Hepatocyte (in vitro differentiated cells): ENCODE results near the gene MOB2. TPM values are rescaled to one million over a fixed set of nuclear protein-coding genes. Genes with fewer than 3 reads are reported as not detected.

Experiments used
- DNase-seq: peaks from one replicate; pipeline ENCODE4 v3.0.0-alpha.2; 2016; ENCODE audit warnings: low spot score
- H2AFZ ChIP-seq: fragments of 200-600 bp; sonication (generic); 2 replicates; pipeline ENCODE4 v1.6.0; 2016; ENCODE audit warnings: antibody characterized with exemption, mild to moderate bottlenecking
- H3K27ac ChIP-seq: fragments of 200-600 bp; sonication (generic); 2 replicates; pipeline ENCODE4 v1.5.1; 2016; ENCODE audit warnings: mild to moderate bottlenecking
- H3K27me3 ChIP-seq: fragments of 200-600 bp; sonication (generic); 2 replicates; pipeline ENCODE4 v1.6.1; 2016
- H3K36me3 ChIP-seq: fragments of 200-600 bp; sonication (generic); replicated peaks from 2 replicates; pipeline ENCODE4 v1.5.1; 2016; ENCODE audit warnings: low read depth; ENCODE audit not compliant: insufficient read depth
- H3K4me1 ChIP-seq: fragments of 200-600 bp; sonication (generic); 2 replicates; pipeline ENCODE4 v1.5.1; 2016; ENCODE audit warnings: mild to moderate bottlenecking, moderate library complexity; ENCODE audit not compliant: insufficient read depth
- H3K4me2 ChIP-seq: fragments of 200-600 bp; sonication (generic); 2 replicates; pipeline ENCODE4 v1.6.0; 2016
- H3K4me3 ChIP-seq: fragments of 200-600 bp; sonication (generic); 2 replicates; pipeline ENCODE4 v1.5.1; 2016; ENCODE audit warnings: mild to moderate bottlenecking
- H3K79me2 ChIP-seq: fragments of 200-600 bp; sonication (generic); 2 replicates; pipeline ENCODE4 v1.6.0; 2017; ENCODE audit warnings: mild to moderate bottlenecking
- H3K9me2 ChIP-seq: fragments of 200-600 bp; sonication (generic); replicated peaks from 2 replicates; pipeline ENCODE4 v1.6.0; 2017; ENCODE audit warnings: mild to moderate bottlenecking; ENCODE audit not compliant: insufficient read depth
- H3K9me3 ChIP-seq: fragments of 200-600 bp; sonication (generic); 2 replicates; pipeline ENCODE4 v1.5.1; 2016; ENCODE audit warnings: low read depth, mild to moderate bottlenecking
- H4K20me1 ChIP-seq: fragments of 200-600 bp; sonication (generic); 2 replicates; pipeline ENCODE4 v1.6.0; 2016; ENCODE audit warnings: mild to moderate bottlenecking; ENCODE audit not compliant: insufficient read depth, poor library complexity, severe bottlenecking
- CTCF ChIP-seq: fragments of 200-600 bp; sonication (generic); IDR thresholded peaks from 2 replicates; pipeline ENCODE4 v1.5.1; 2016; ENCODE audit warnings: antibody characterized with exemption, mild to moderate bottlenecking; ENCODE audit not compliant: poor library complexity
- EZH2 ChIP-seq: fragments of 200-600 bp; sonication (generic); IDR thresholded peaks from 2 replicates; pipeline ENCODE4 v1.6.1; 2016; ENCODE audit warnings: antibody characterized with exemption, mild to moderate bottlenecking, borderline replicate concordance
- EZH2phosphoT487 ChIP-seq: fragments of 200-600 bp; sonication (generic); IDR thresholded peaks from one replicate; pipeline ENCODE4 v1.6.1; 2018; ENCODE audit warnings: antibody characterized with exemption, mild to moderate bottlenecking, low read depth, moderate library complexity; ENCODE audit not compliant: unreplicated experiment, severe bottlenecking
- WGBS: methylation state at CpG from one replicate; pipeline ENCODE4 v1.1.6; 2016; ENCODE audit warnings: low lambda C conversion rate; ENCODE audit errors: missing lambda C conversion rate; 5-methylcytosine and 5-hydroxymethylcytosine counted together
- polyA plus RNA-seq: library from polyadenylated mRNA; unstranded; fragments of >200 nt; fragmentation: Nextera tagmentation; extraction: Ambion mirVana; gene quantifications from 2 replicates; pipeline ENCODE4 v1.2.1, GENCODE V29; 2016
- total RNA-seq: library from RNA; depleted of rRNA; stranded (reverse); fragments of >200 nt; gene quantifications from 2 replicates; pipeline ENCODE4 v1.2.3, GENCODE V29; 2014

Gene MOB2
- total and polyA plus RNA-seq, 2 experiments from 2014 or later, result 12.5 to 48.2 TPM

GRCh38 chr11:1469911-1470680 lies 16.5 kb downstream of the MOB2 start:
- no peaks in the 10 kb centered on the region for H4K20me1 ChIP-seq
- H2AFZ ChIP-seq, result no peak overlapping the region
- WGBS, result 98% methylated on average over 15 of the region's 35 CpGs
- no peaks in the 10 kb centered on the region for H3K27me3 ChIP-seq
- no peak overlapping the region for H3K4me3 ChIP-seq
- H3K4me2 ChIP-seq, result no peak overlapping the region
- no peaks in the 10 kb centered on the region for H3K9me3 ChIP-seq
- H3K9me2 ChIP-seq, result no peaks in the 10 kb centered on the region
- H3K4me1 ChIP-seq, result no peaks in the 10 kb centered on the region
- no peaks in the 10 kb centered on the region for H3K36me3 ChIP-seq
- no peaks in the 10 kb centered on the region for H3K79me2 ChIP-seq
- DNase-seq, result no peak
- TF ChIP-seq CTCF (no peak), EZH2 (no peak)
- no peak overlapping the region for H3K27ac ChIP-seq

- WGBS, result 91% methylated on average over 17 of the region's 19 CpGs
- Histone ChIP-seq H3K9me3 (no peaks in the 10 kb centered on the region), H2AFZ (no peak overlapping the region), H3K9me2 (no peaks in the 10 kb centered on the region), H3K4me2 (no peak overlapping the region), H3K27me3 (no peaks in the 10 kb centered on the region), H3K36me3 (no peaks in the 10 kb centered on the region), H3K27ac (no peak overlapping the region), H3K79me2 (no peaks in the 10 kb centered on the region), H3K4me1 (no peaks in the 10 kb centered on the region), H4K20me1 (no peaks in the 10 kb centered on the region), H3K4me3 (no peak overlapping the region)
- TF ChIP-seq CTCF (no peak), EZH2 (no peak), EZH2phosphoT487 (no peak)
- no peak for DNase-seq
Observed at GRCh38 chr11:1469287-1469910, 17.2 kb downstream of the MOB2 start.

GRCh38 chr11:1468473-1469066 lies 18.0 kb downstream of the MOB2 start:
- Histone ChIP-seq H2AFZ (no peak overlapping the region), H3K4me3 (no peak overlapping the region), H3K9me2 (no peaks in the 10 kb centered on the region), H3K4me1 (no peaks in the 10 kb centered on the region), H3K27ac (no peak overlapping the region), H3K27me3 (no peaks in the 10 kb centered on the region), H3K79me2 (no peaks in the 10 kb centered on the region), H4K20me1 (no peaks in the 10 kb centered on the region), H3K4me2 (no peak overlapping the region), H3K36me3 (no peaks in the 10 kb centered on the region), H3K9me3 (no peaks in the 10 kb centered on the region)
- DNase-seq, result no peak
- 92% methylated on average over 12 of the region's 19 CpGs for WGBS
- TF ChIP-seq CTCF, result no peak
- TF ChIP-seq EZH2phosphoT487, result no peak
- TF ChIP-seq EZH2, result no peak
